MCF 10A (cell line): ENCODE results near the gene SAMHD1. TPM values are rescaled to one million over a fixed set of nuclear protein-coding genes. Genes with fewer than 3 reads are reported as not detected.

ENCODE experiments used
- BruUV-seq: library from RNA; stranded (reverse); fragments of 400-500 nt; replicated peaks from 2 replicates; lab custom pipeline; 2021; lab: Mats Ljungman, UMichigan
- CTCF ChIA-PET: fragments of 300-600 bp; sonication (Branson Sonifier 250); formaldehyde crosslinking; extraction: SDS; loops from one replicate; lab custom pipeline; 2021; ENCODE audit warnings: antibody characterized with exemption, inconsistent platforms; lab: Yijun Ruan, JAX
- POLR2A ChIA-PET: fragments of 300-600, 350-650 bp; sonication (Branson Sonifier 250); formaldehyde crosslinking; extraction: SDS; loops from one replicate; lab custom pipeline; 2020; ENCODE audit warnings: antibody characterized with exemption, inconsistent platforms; lab: Yijun Ruan, JAX
- DNase-seq: peaks from one replicate; pipeline ENCODE4 v3.0.0-alpha.2; 2018; ENCODE audit not compliant: unreplicated experiment
- H3K27ac Mint-ChIP-seq: one replicate; pipeline ENCODE4 v1.8.0; 2022; ENCODE audit warnings: mild to moderate bottlenecking, low read depth, mixed read lengths; ENCODE audit not compliant: unreplicated experiment
- H3K27me3 Mint-ChIP-seq: one replicate; pipeline ENCODE4 v1.8.0; 2022; ENCODE audit warnings: mixed read lengths; ENCODE audit not compliant: insufficient read depth, unreplicated experiment
- H3K36me3 Mint-ChIP-seq: one replicate; pipeline ENCODE4 v1.8.0; 2022; ENCODE audit warnings: mild to moderate bottlenecking, moderate library complexity, mixed read lengths; ENCODE audit not compliant: insufficient read depth, unreplicated experiment
- H3K4me1 Mint-ChIP-seq: one replicate; pipeline ENCODE4 v1.8.0; 2022; ENCODE audit warnings: mixed read lengths; ENCODE audit not compliant: insufficient read depth, unreplicated experiment
- H3K4me3 Mint-ChIP-seq: one replicate; pipeline ENCODE4 v1.8.0; 2022; ENCODE audit warnings: mild to moderate bottlenecking, moderate library complexity, mixed read lengths; ENCODE audit not compliant: unreplicated experiment
- H3K9me3 Mint-ChIP-seq: one replicate; pipeline ENCODE4 v1.8.0; 2022; ENCODE audit warnings: mixed read lengths; ENCODE audit not compliant: unreplicated experiment
- intact Hi-C: fragments of 100-400 bp; cut with micrococcal nuclease; formaldehyde crosslinking; loops from 2 replicates; pipeline ENCODE4 v1.14.1; 2022
- total RNA-seq: library from RNA; stranded (reverse); gene quantifications from 2 replicates; pipeline ENCODE4 v1.2.3, GENCODE V29; 2022
- TF ChIP-seq, protein P1 (sequence below): fragments of 200-600 bp; IDR thresholded peaks from one replicate; pipeline ENCODE4 v1.8.0; 2022; ENCODE audit warnings: antibody characterized with exemption, mild to moderate bottlenecking; ENCODE audit not compliant: unreplicated experiment

Gene SAMHD1
- total RNA-seq, 1 experiment from 2014 or later: 2.6 TPM

GRCh38 chr20:36924167-36925045 is 27.1 kb downstream of the SAMHD1 start:
- CTCF ChIA-PET: interaction anchor here (0.6 to 0.8 kb wide), 6 partner anchors 10 to 608 kb away, joined by 3 to 4 read pairs (median 4); no protein-coding TSS in a partner anchor
- POLR2A ChIA-PET: interaction anchor here (0.7 to 1.0 kb wide), 2 partner anchors 11 to 311 kb away, joined by 3 to 5 read pairs; no protein-coding TSS in a partner anchor
- peaks cover 8% of the 10 kb centered on the region for H3K36me3 Mint-ChIP-seq

GRCh38 chr20:36920334-36920730 is 31.2 kb downstream of the SAMHD1 start:
- TF ChIP-seq, protein P1, sequence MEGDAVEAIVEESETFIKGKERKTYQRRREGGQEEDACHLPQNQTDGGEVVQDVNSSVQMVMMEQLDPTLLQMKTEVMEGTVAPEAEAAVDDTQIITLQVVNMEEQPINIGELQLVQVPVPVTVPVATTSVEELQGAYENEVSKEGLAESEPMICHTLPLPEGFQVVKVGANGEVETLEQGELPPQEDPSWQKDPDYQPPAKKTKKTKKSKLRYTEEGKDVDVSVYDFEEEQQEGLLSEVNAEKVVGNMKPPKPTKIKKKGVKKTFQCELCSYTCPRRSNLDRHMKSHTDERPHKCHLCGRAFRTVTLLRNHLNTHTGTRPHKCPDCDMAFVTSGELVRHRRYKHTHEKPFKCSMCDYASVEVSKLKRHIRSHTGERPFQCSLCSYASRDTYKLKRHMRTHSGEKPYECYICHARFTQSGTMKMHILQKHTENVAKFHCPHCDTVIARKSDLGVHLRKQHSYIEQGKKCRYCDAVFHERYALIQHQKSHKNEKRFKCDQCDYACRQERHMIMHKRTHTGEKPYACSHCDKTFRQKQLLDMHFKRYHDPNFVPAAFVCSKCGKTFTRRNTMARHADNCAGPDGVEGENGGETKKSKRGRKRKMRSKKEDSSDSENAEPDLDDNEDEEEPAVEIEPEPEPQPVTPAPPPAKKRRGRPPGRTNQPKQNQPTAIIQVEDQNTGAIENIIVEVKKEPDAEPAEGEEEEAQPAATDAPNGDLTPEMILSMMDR: no peak
- no peaks in the 10 kb centered on the region for H3K9me3 Mint-ChIP-seq
- intact Hi-C loops: no loop called here
- H3K4me1 Mint-ChIP-seq: no peaks in the 10 kb centered on the region
- no peak for DNase-seq
- ChIA-PET POLR2A (interaction anchor here (1.5 kb wide), 1 partner anchor 258 kb away, joined by 5 read pairs; the partner anchor contains the start of gene RPN2), CTCF (interaction anchor here (0.6 to 2.2 kb wide), 16 partner anchors 10 to 926 kb away, joined by 3 to 10 read pairs (median 3); no protein-coding TSS in a partner anchor)
- BruUV-seq: no TSS peak
- no peak overlapping the region for H3K27ac Mint-ChIP-seq
- H3K36me3 Mint-ChIP-seq: no peaks in the 10 kb centered on the region
- H3K27me3 Mint-ChIP-seq: no peaks in the 10 kb centered on the region
- no peak overlapping the region for H3K4me3 Mint-ChIP-seq

More at GRCh38 chr20:36924167-36925045, 27.1 kb downstream of the SAMHD1 start:
- no peaks in the 10 kb centered on the region for H3K9me3 Mint-ChIP-seq
- no peak overlapping the region for H3K27ac Mint-ChIP-seq
- no peak for DNase-seq
- TF ChIP-seq, protein P1: no peak
- BruUV-seq: no TSS peak
- no peaks in the 10 kb centered on the region for H3K4me1 Mint-ChIP-seq
- no peak overlapping the region for H3K4me3 Mint-ChIP-seq
- H3K27me3 Mint-ChIP-seq: no peaks in the 10 kb centered on the region
- intact Hi-C loops: no loop called here

GRCh38 chr20:36919715-36920333 is 31.7 kb downstream of the SAMHD1 start:
- Mint-ChIP-seq H3K9me3 (no peaks in the 10 kb centered on the region), H3K27me3 (no peaks in the 10 kb centered on the region)
- TF ChIP-seq, protein P1: peak; percentile 65

More at GRCh38 chr20:36919715-36920333, 31.7 kb downstream of the SAMHD1 start:
- BruUV-seq: no TSS peak
- CTCF ChIA-PET: interaction anchor here (0.6 to 2.2 kb wide), 22 partner anchors 9 to 1000 kb away, joined by 3 to 10 read pairs (median 3); no protein-coding TSS in a partner anchor
- Mint-ChIP-seq H3K27ac (no peak overlapping the region), H3K36me3 (no peaks in the 10 kb centered on the region), H3K4me1 (no peaks in the 10 kb centered on the region), H3K4me3 (no peak overlapping the region)
- intact Hi-C loops: loop anchor here (5.0 to 10.0 kb wide), 3 partner anchors 255 to 718 kb away; no protein-coding TSS in a partner anchor
- POLR2A ChIA-PET: interaction anchor here (0.6 to 1.5 kb wide), 4 partner anchors 49 to 259 kb away, joined by 3 to 5 read pairs (median 4); partner anchors contain the start of gene RPN2
- peak; percentile 66 for DNase-seq
